GM23338 (cell line): Measurements from ENCODE around the gene ZNF831.

ENCODE experiments used
- CREB1 ChIP-seq: fragments of 250-450 bp; sonication (Bioruptor Pico); IDR thresholded peaks from 2 replicates; pipeline ENCODE4 v1.5.0; 2020; ENCODE audit warnings: low read depth, mild to moderate bottlenecking, moderate library complexity
- CTCF ChIP-seq, 2 experiments: fragments of 200-600 bp in 1 of 2; sonication (generic) in 1 of 2; conservative IDR thresholded peaks; 2 replicates each; pipeline versions ENCODE4 v1.5.1 to v1.6.1; 2016 to 2017; ENCODE audit warnings: antibody characterized with exemption in 2 of 2, low read depth in 2 of 2, mild to moderate bottlenecking in 2 of 2, moderate library complexity in 1 of 2
- ETS1 ChIP-seq: IDR thresholded peaks from 2 replicates; pipeline ENCODE4 v1.6.1; 2016; ENCODE audit warnings: antibody characterized with exemption
- EZH2 ChIP-seq: fragments of 200-600 bp; sonication (generic); IDR thresholded peaks from one replicate; pipeline ENCODE4 v1.8.0; 2017; ENCODE audit warnings: antibody characterized with exemption, mild to moderate bottlenecking, low read depth; ENCODE audit not compliant: unreplicated experiment
- EZH2phosphoT487 ChIP-seq: fragments of 200-600 bp; sonication (generic); IDR thresholded peaks from one replicate; pipeline ENCODE4 v1.8.1; 2018; ENCODE audit warnings: antibody characterized with exemption; ENCODE audit not compliant: unreplicated experiment
- JUNB ChIP-seq: IDR thresholded peaks from one replicate; pipeline ENCODE4 v1.6.1; 2016; ENCODE audit warnings: antibody characterized with exemption; ENCODE audit not compliant: unreplicated experiment
- NANOG ChIP-seq: IDR thresholded peaks from 2 replicates; pipeline ENCODE4 v1.6.1; 2016; ENCODE audit warnings: antibody characterized with exemption, borderline replicate concordance
- POLR2AphosphoS5 ChIP-seq: IDR thresholded peaks from 2 replicates; pipeline ENCODE4 v1.6.1; 2016; ENCODE audit warnings: antibody characterized with exemption, low read depth
- REST ChIP-seq: IDR thresholded peaks from one replicate; pipeline ENCODE4 v1.6.1; 2018; ENCODE audit warnings: antibody characterized with exemption; ENCODE audit not compliant: unreplicated experiment
- STAT1 ChIP-seq: IDR thresholded peaks from one replicate; pipeline ENCODE4 v1.6.1; 2016; ENCODE audit warnings: antibody characterized with exemption; ENCODE audit not compliant: unreplicated experiment
- ZNF114 ChIP-seq: fragments of 250-450 bp; sonication (Bioruptor Pico); IDR thresholded peaks from 2 replicates; pipeline ENCODE4 v1.5.0; 2020; ENCODE audit warnings: mild to moderate bottlenecking, moderate library complexity
- ZNF331 ChIP-seq: fragments of 250-450 bp; sonication (Bioruptor Pico); IDR thresholded peaks from 2 replicates; pipeline ENCODE4 v1.5.0; 2020; ENCODE audit warnings: low read depth, mild to moderate bottlenecking, moderate library complexity
- ZNF462 ChIP-seq: fragments of 250-450 bp; sonication (Bioruptor Pico); IDR thresholded peaks from 2 replicates; pipeline ENCODE4 v1.5.0; 2020; ENCODE audit warnings: mild to moderate bottlenecking, moderate library complexity

- TF ChIP-seq CTCF (conservative IDR thresholded peaks at IDR 0.05; ENCODE audit: low read depth in 2 of 2), result no peak
- no peak for TF ChIP-seq CREB1 (CRISPR knock-in tag)
- TF ChIP-seq EZH2, result no peak
- TF ChIP-seq POLR2AphosphoS5, result no peak
- TF ChIP-seq ETS1, result no peak
- TF ChIP-seq REST, result no peak
- TF ChIP-seq JUNB, result no peak
- TF ChIP-seq EZH2phosphoT487, result no peak
- TF ChIP-seq ZNF331 (CRISPR knock-in tag), result no peak
- TF ChIP-seq ZNF114, result no peak
- no peak for TF ChIP-seq STAT1
- no peak for TF ChIP-seq ZNF462 (CRISPR knock-in tag)
- no peak for TF ChIP-seq NANOG
Observed at GRCh38 chr20:59217173-59217572, 53.6 kb downstream of the ZNF831 start.
